Mesenchymal stem cell (in vitro differentiated cells and primary cell): ENCODE measurements around the gene WSCD2.

ENCODE experiments used
- DNase-seq: peaks from one replicate; pipeline ENCODE4 v3.0.0-alpha.2; 2013
- H2AFZ ChIP-seq: one replicate; pipeline ENCODE4 v1.6.1; 2013; ENCODE audit warnings: low read depth, mild to moderate bottlenecking, control low read depth, inconsistent platforms, low read length, moderate library complexity
- H2AK5ac ChIP-seq: 2 replicates; pipeline ENCODE4 v1.6.1; 2013; ENCODE audit warnings: low read length, moderate library complexity, mild to moderate bottlenecking, inconsistent platforms; ENCODE audit not compliant: severe bottlenecking
- H2BK120ac ChIP-seq: one replicate; pipeline ENCODE4 v1.6.1; 2013; ENCODE audit warnings: low read depth, mild to moderate bottlenecking, inconsistent platforms, low read length, moderate library complexity
- H2BK12ac ChIP-seq, 2 experiments: one replicate each; pipeline ENCODE4 v1.6.1; 2013; ENCODE audit warnings: inconsistent platforms in 2 of 2, low read length in 2 of 2, mild to moderate bottlenecking in 2 of 2, moderate library complexity in 2 of 2, control low read depth in 1 of 2
- H2BK15ac ChIP-seq: one replicate; pipeline ENCODE4 v1.6.1; 2013; ENCODE audit warnings: mild to moderate bottlenecking, low read depth, inconsistent platforms; ENCODE audit not compliant: poor library complexity, severe bottlenecking
- H2BK5ac ChIP-seq: 2 replicates; pipeline ENCODE4 v1.6.1; 2013; ENCODE audit warnings: low read depth, mild to moderate bottlenecking, low read length, control low read depth, inconsistent platforms; ENCODE audit not compliant: poor library complexity, severe bottlenecking
- H3K14ac ChIP-seq, 2 experiments: one replicate each; pipeline ENCODE4 v1.6.1; 2013; ENCODE audit warnings: inconsistent platforms in 2 of 2, low read length in 2 of 2, control low read depth in 1 of 2, mild to moderate bottlenecking in 1 of 2, moderate library complexity in 1 of 2
- H3K18ac ChIP-seq, 2 experiments: one replicate each; pipeline ENCODE4 v1.6.1; 2013; ENCODE audit warnings: inconsistent platforms in 2 of 2, low read length in 2 of 2, control low read depth in 1 of 2, low read depth in 1 of 2, mild to moderate bottlenecking in 1 of 2
- H3K23ac ChIP-seq, 2 experiments: one replicate each; pipeline ENCODE4 v1.6.1; 2013; ENCODE audit warnings: inconsistent platforms in 2 of 2, low read length in 2 of 2, mild to moderate bottlenecking in 2 of 2, moderate library complexity in 2 of 2, control low read depth in 1 of 2
- H3K27ac ChIP-seq: 2 replicates; pipeline ENCODE4 v1.5.1; 2013; ENCODE audit warnings: mild to moderate bottlenecking, moderate library complexity, low read length, control low read depth, inconsistent platforms; ENCODE audit not compliant: poor library complexity, severe bottlenecking
- H3K27me3 ChIP-seq, 2 experiments: 2 replicates each; pipeline versions ENCODE4 v1.6.1 to v1.7.0; 2013; ENCODE audit warnings: low read length in 2 of 2, mild to moderate bottlenecking in 2 of 2, moderate library complexity in 2 of 2, control low read depth in 1 of 2, inconsistent platforms in 1 of 2; ENCODE audit not compliant: control insufficient read depth in 1 of 2, insufficient read depth in 1 of 2
- H3K36me3 ChIP-seq, 2 experiments: 2 replicates each; pipeline versions ENCODE4 v1.6.1 to v1.7.0; 2013; ENCODE audit warnings: low read length in 2 of 2, control low read depth in 1 of 2, inconsistent platforms in 1 of 2, low read depth in 1 of 2, mild to moderate bottlenecking in 1 of 2; ENCODE audit not compliant: insufficient read depth in 2 of 2, control insufficient read depth in 1 of 2
- H3K4ac ChIP-seq, 2 experiments: one replicate each; pipeline ENCODE4 v1.6.1; 2013; ENCODE audit warnings: inconsistent platforms in 2 of 2, low read length in 2 of 2, mild to moderate bottlenecking in 2 of 2, moderate library complexity in 2 of 2, control low read depth in 1 of 2, low read depth in 1 of 2
- H3K4me1 ChIP-seq: 2 replicates; pipeline ENCODE4 v1.6.1; 2013; ENCODE audit warnings: low read depth, low read length, control low read depth; ENCODE audit not compliant: control insufficient read depth, insufficient read depth
- H3K4me2 ChIP-seq: 2 replicates; pipeline ENCODE4 v1.6.1; 2013; ENCODE audit warnings: low read length, mild to moderate bottlenecking, inconsistent platforms; ENCODE audit not compliant: poor library complexity, severe bottlenecking
- H3K4me3 ChIP-seq, 2 experiments: 2 replicates each; pipeline versions ENCODE4 v1.5.1 to v1.7.0; 2013; ENCODE audit warnings: low read length in 2 of 2, mild to moderate bottlenecking in 2 of 2, control low read depth in 1 of 2, low read depth in 1 of 2; ENCODE audit not compliant: insufficient read depth in 1 of 2
- H3K79me1 ChIP-seq: replicated peaks from 2 replicates; pipeline ENCODE4 v1.6.1; 2013; ENCODE audit warnings: mild to moderate bottlenecking, control low read depth, low read length, inconsistent platforms; ENCODE audit not compliant: poor library complexity, severe bottlenecking
- H3K9ac ChIP-seq: 2 replicates; pipeline ENCODE4 v1.7.0; 2013; ENCODE audit warnings: mild to moderate bottlenecking, low read length, moderate library complexity
- H3K9me3 ChIP-seq: 2 replicates; pipeline ENCODE4 v1.7.0; 2013; ENCODE audit warnings: mild to moderate bottlenecking, low read length; ENCODE audit not compliant: control insufficient read depth
- H4K8ac ChIP-seq: one replicate; pipeline ENCODE4 v1.6.1; 2013; ENCODE audit warnings: inconsistent platforms, mild to moderate bottlenecking, low read length, moderate library complexity
- H4K91ac ChIP-seq: one replicate; pipeline ENCODE4 v1.6.1; 2013; ENCODE audit warnings: mild to moderate bottlenecking, low read length, inconsistent platforms
- WGBS: methylation state at CpG from one replicate; pipeline ENCODE4 v1.1.7; 2013; ENCODE audit warnings: mixed read lengths; 5-methylcytosine and 5-hydroxymethylcytosine counted together

WSCD2 gene

GRCh38 chr12:108099073-108099472 lies 30.0 kb upstream of the WSCD2 start:
- H3K27ac ChIP-seq: no peak overlapping the region
- no peak overlapping the region for H2BK120ac ChIP-seq
- H3K9me3 ChIP-seq: no peaks in the 10 kb centered on the region
- no peak overlapping the region for H2BK15ac ChIP-seq
- H3K36me3 ChIP-seq: no peaks in the 10 kb centered on the region
- H3K4me2 ChIP-seq: no peak overlapping the region
- no peak overlapping the region for H4K8ac ChIP-seq
- no peak for DNase-seq
- H3K9ac ChIP-seq: no peak overlapping the region
- no peak overlapping the region for H3K18ac ChIP-seq
- H3K4me3 ChIP-seq: no peak overlapping the region
- H2BK5ac ChIP-seq: no peak overlapping the region
- H3K23ac ChIP-seq: no peak overlapping the region
- H3K4ac ChIP-seq: no peak overlapping the region
- WGBS: 95% methylated on average over 2 of the region's 3 CpGs
- H3K4me1 ChIP-seq: no peaks in the 10 kb centered on the region
- no peak overlapping the region for H2AFZ ChIP-seq
- no peak overlapping the region for H2BK12ac ChIP-seq
- no peaks in the 10 kb centered on the region for H3K79me1 ChIP-seq
- peaks cover 0 to 46% of the 10 kb centered on the region in 2 experiments for H3K27me3 ChIP-seq
- no peak overlapping the region for H2AK5ac ChIP-seq
- H3K14ac ChIP-seq: no peak overlapping the region
- H4K91ac ChIP-seq: no peak overlapping the region

- no peak overlapping the region for H3K4me2 ChIP-seq
- no peak overlapping the region for H3K4me3 ChIP-seq
- peaks cover 0 to 39% of the 10 kb centered on the region in 2 experiments for H3K27me3 ChIP-seq
- H3K4me1 ChIP-seq: no peaks in the 10 kb centered on the region
- no peak overlapping the region for H3K4ac ChIP-seq
- no peak overlapping the region for H3K27ac ChIP-seq
- H3K14ac ChIP-seq: no peak overlapping the region
- H2BK120ac ChIP-seq: no peak overlapping the region
- 66% methylated on average over 3 of the region's 4 CpGs for WGBS
- no peak overlapping the region for H2AFZ ChIP-seq
- H2BK15ac ChIP-seq: no peak overlapping the region
- H3K9me3 ChIP-seq: no peaks in the 10 kb centered on the region
- no peak for DNase-seq
- H3K79me1 ChIP-seq: no peaks in the 10 kb centered on the region
- H2AK5ac ChIP-seq: no peak overlapping the region
- H2BK5ac ChIP-seq: no peak overlapping the region
- no peak overlapping the region for H2BK12ac ChIP-seq
- no peak overlapping the region for H3K23ac ChIP-seq
- H4K91ac ChIP-seq: no peak overlapping the region
- H4K8ac ChIP-seq: no peak overlapping the region
- no peaks in the 10 kb centered on the region for H3K36me3 ChIP-seq
- no peak overlapping the region for H3K18ac ChIP-seq
- H3K9ac ChIP-seq: no peak overlapping the region
Observed at GRCh38 chr12:108099778-108100489, 29.2 kb upstream of the WSCD2 start.

- no peaks in the 10 kb centered on the region for H3K36me3 ChIP-seq
- no peak overlapping the region for H3K14ac ChIP-seq
- H3K9me3 ChIP-seq: no peaks in the 10 kb centered on the region
- no peak overlapping the region for H3K4ac ChIP-seq
- H2BK15ac ChIP-seq: no peak overlapping the region
- H3K23ac ChIP-seq: no peak overlapping the region
- H3K18ac ChIP-seq: no peak overlapping the region
- no peak overlapping the region for H2AFZ ChIP-seq
- no peak overlapping the region for H3K4me2 ChIP-seq
- no peaks in the 10 kb centered on the region for H3K79me1 ChIP-seq
- H2AK5ac ChIP-seq: no peak overlapping the region
- peaks cover 0 to 33% of the 10 kb centered on the region in 2 experiments for H3K27me3 ChIP-seq
- H2BK5ac ChIP-seq: no peak overlapping the region
- no peak overlapping the region for H3K27ac ChIP-seq
- no peak overlapping the region for H2BK12ac ChIP-seq
- H3K4me1 ChIP-seq: no peaks in the 10 kb centered on the region
- DNase-seq: no peak
- no peak overlapping the region for H4K91ac ChIP-seq
- WGBS: 54% methylated on average over 3 of the region's 3 CpGs
- no peak overlapping the region for H3K4me3 ChIP-seq
- H2BK120ac ChIP-seq: no peak overlapping the region
- no peak overlapping the region for H4K8ac ChIP-seq
- H3K9ac ChIP-seq: no peak overlapping the region
Observed at GRCh38 chr12:108101605-108102175, 27.4 kb upstream of the WSCD2 start.

- no peak overlapping the region for H2BK15ac ChIP-seq
- H3K27me3 ChIP-seq: peaks cover 0 to 33% of the 10 kb centered on the region in 2 experiments
- H2AK5ac ChIP-seq: no peak overlapping the region
- WGBS: 50% methylated on average over 1 of the region's 1 CpG
- no peak overlapping the region for H3K27ac ChIP-seq
- H2BK5ac ChIP-seq: no peak overlapping the region
- no peaks in the 10 kb centered on the region for H3K9me3 ChIP-seq
- no peaks in the 10 kb centered on the region for H3K4me1 ChIP-seq
- no peak overlapping the region for H3K4me3 ChIP-seq
- H4K8ac ChIP-seq: no peak overlapping the region
- H3K9ac ChIP-seq: no peak overlapping the region
- H3K4me2 ChIP-seq: no peak overlapping the region
- no peaks in the 10 kb centered on the region for H3K79me1 ChIP-seq
- no peak overlapping the region for H4K91ac ChIP-seq
- no peak for DNase-seq
- H3K14ac ChIP-seq: no peak overlapping the region
- H3K4ac ChIP-seq: no peak overlapping the region
- H3K23ac ChIP-seq: no peak overlapping the region
- H3K18ac ChIP-seq: no peak overlapping the region
- H2BK120ac ChIP-seq: no peak overlapping the region
- H2BK12ac ChIP-seq: no peak overlapping the region
- H2AFZ ChIP-seq: no peak overlapping the region
- no peaks in the 10 kb centered on the region for H3K36me3 ChIP-seq
Observed at GRCh38 chr12:108102363-108102762, 26.7 kb upstream of the WSCD2 start.
